Naive thymus-derived CD4-positive, alpha-beta T cell (primary cell): Measurements from ENCODE around the gene TMUB2. TPM values are rescaled to one million over a fixed set of nuclear protein-coding genes. Genes with fewer than 3 reads are reported as not detected.

ENCODE experiments used
- ATAC-seq: fragments of 150-1000 bp; cut with Tn5 transposase; 2 replicates; pipeline ENCODE4 v1.10.0; 2021; ENCODE audit warnings: mild to moderate bottlenecking, moderate library complexity
- CTCF ChIA-PET: fragments of 350-600 bp; sonication (Branson Sonifier 250); formaldehyde crosslinking; loops from one replicate; lab custom pipeline; 2021; ENCODE audit warnings: antibody characterized with exemption; lab: Charles Lee
- POLR2A ChIA-PET: fragments of 350-600 bp; sonication (Branson Sonifier 250); formaldehyde crosslinking; loops from one replicate; lab custom pipeline; 2021; ENCODE audit warnings: antibody characterized with exemption, inconsistent platforms; lab: Charles Lee
- DNase-seq, 9 donors: peaks; one replicate each; pipeline versions ENCODE4 v3.0.0 to v3.0.0-alpha.2; 2020 to 2022; ENCODE audit warnings: mixed read lengths in 1 of 9
- H3K27ac ChIP-seq: one replicate; pipeline ENCODE4 v1.7.0; 2013; ENCODE audit warnings: mild to moderate bottlenecking, low read depth, low read length, moderate library complexity
- H3K27me3 ChIP-seq, 2 donors: one replicate each; pipeline ENCODE4 v1.7.0; 2013; ENCODE audit warnings: low read length in 2 of 2, mild to moderate bottlenecking in 2 of 2, moderate library complexity in 2 of 2; ENCODE audit not compliant: control insufficient read depth in 2 of 2, insufficient read depth in 2 of 2
- H3K36me3 ChIP-seq, 3 experiments: 1 replicate in 2 of 3; 2 replicates in 1 of 3; pipeline ENCODE4 v1.7.0; 2013; ENCODE audit warnings: low read length in 3 of 3, mild to moderate bottlenecking in 3 of 3, moderate library complexity in 1 of 3; ENCODE audit not compliant: insufficient read depth in 3 of 3, control insufficient read depth in 2 of 3
- H3K4me1 ChIP-seq, 2 donors: one replicate each; pipeline ENCODE4 v1.7.0; 2013; ENCODE audit warnings: low read length in 2 of 2, mild to moderate bottlenecking in 2 of 2, moderate library complexity in 1 of 2; ENCODE audit not compliant: control insufficient read depth in 2 of 2, insufficient read depth in 2 of 2
- H3K4me3 ChIP-seq: 2 replicates; pipeline ENCODE4 v1.7.0; 2013; ENCODE audit warnings: mild to moderate bottlenecking, low read length
- H3K9me3 ChIP-seq, 3 experiments: 1 replicate in 2 of 3; 2 replicates in 1 of 3; pipeline ENCODE4 v1.7.0; 2013; ENCODE audit warnings: low read length in 3 of 3; ENCODE audit not compliant: control insufficient read depth in 2 of 3
- H3K27ac Mint-ChIP-seq, 9 donors: one replicate each; pipeline ENCODE4 v1.8.0; 2020 to 2022; ENCODE audit warnings: mixed read lengths in 9 of 9, mild to moderate bottlenecking in 8 of 9, moderate library complexity in 5 of 9, inconsistent platforms in 2 of 9
- H3K27me3 Mint-ChIP-seq, 5 donors: one replicate each; pipeline ENCODE4 v1.8.0; 2021 to 2022; ENCODE audit warnings: mixed read lengths in 5 of 5, mild to moderate bottlenecking in 1 of 5
- H3K36me3 Mint-ChIP-seq, 5 donors: one replicate each; pipeline ENCODE4 v1.8.0; 2020 to 2022; ENCODE audit warnings: mixed read lengths in 5 of 5, mild to moderate bottlenecking in 3 of 5, inconsistent platforms in 1 of 5
- H3K4me1 Mint-ChIP-seq, 7 donors: one replicate each; pipeline ENCODE4 v1.8.0; 2020 to 2022; ENCODE audit warnings: mixed read lengths in 7 of 7, mild to moderate bottlenecking in 3 of 7, inconsistent platforms in 1 of 7
- H3K4me3 Mint-ChIP-seq, 10 donors: one replicate each; pipeline ENCODE4 v1.8.0; 2020 to 2022; ENCODE audit warnings: mild to moderate bottlenecking in 10 of 10, mixed read lengths in 10 of 10, moderate library complexity in 6 of 10, inconsistent platforms in 2 of 10
- H3K9me3 Mint-ChIP-seq, 11 donors: one replicate each; pipeline ENCODE4 v1.8.0; 2020 to 2022; ENCODE audit warnings: mixed read lengths in 11 of 11, mild to moderate bottlenecking in 4 of 11, inconsistent platforms in 1 of 11, moderate library complexity in 1 of 11
- intact Hi-C, 2 donors: fragments of 100-400 bp; cut with micrococcal nuclease; formaldehyde crosslinking; loops; one replicate each; pipeline ENCODE4 v1.15.1; 2023
- polyA plus RNA-seq, 2 donors: library from polyadenylated mRNA; unstranded; fragments of 300-500 nt; fragmentation: Illumina TruSeq; gene quantifications; one replicate each; pipeline ENCODE4 v1.2.3, GENCODE V29; 2021
- total RNA-seq, 6 experiments: library from RNA in 5 of 6; stranded (reverse) in 5 of 6; gene quantifications; 1 replicate in 5 of 6; 2 replicates in 1 of 6; pipeline ENCODE4 v1.2.3 and lab custom pipeline; 2021 to 2026

Gene TMUB2
- total and polyA plus RNA-seq, 7 experiments from 2014 or later, result 21.8 to 56.0 (median 39.3) TPM

- Mint-ChIP-seq H3K4me1 (peaks cover 23 to 30% (median 25%) of the 10 kb centered on the region in 7 donors), H3K27me3 (peaks cover 0 to 2% (median 0%) of the 10 kb centered on the region in 5 donors), H3K27ac (peak overlapping the region; percentile 93 to 99 (median 95)), H3K9me3 (peaks cover 0 to 5% (median 0%) of the 10 kb centered on the region in 11 donors), H3K4me3 (peak overlapping the region; percentile 93 to 99 (median 96)), H3K36me3 (peaks cover 0 to 14% (median 1%) of the 10 kb centered on the region in 5 donors)
- CTCF ChIA-PET, result interaction anchor here (0.6 to 4.4 kb wide), 7 partner anchors 10 to 1149 kb away, joined by 3 to 33 read pairs (median 3); no protein-coding TSS in a partner anchor
- no peaks in the 10 kb centered on the region for H3K27me3 ChIP-seq
- H3K36me3 ChIP-seq, result peaks cover 0 to 11% (median 0%) of the 10 kb centered on the region in 3 experiments
- H3K4me1 ChIP-seq, result peaks cover 15 to 20% of the 10 kb centered on the region in 2 donors
- peak overlapping the region; percentile 90 for H3K27ac ChIP-seq
- intact Hi-C loops, result loop anchor here in 1 of 2 donors (1.0 to 5.0 kb wide), 4 partner anchors 26 to 98 kb away; partner anchors contain the start of genes HDAC5, RUNDC3A and SLC4A1
- peak overlapping the region; percentile 96 for H3K4me3 ChIP-seq
- ATAC-seq, result peak; percentile 31
- POLR2A ChIA-PET, result interaction anchor here (0.6 to 14.1 kb wide), 21 partner anchors 8 to 282 kb away, joined by 3 to 319 read pairs (median 5); partner anchors contain the start of genes ATXN7L3, GRN, HDAC5 and RUNDC3A
- no peaks in the 10 kb centered on the region for H3K9me3 ChIP-seq
- peak; percentile 41 to 74 (median 68) for DNase-seq
These were observed 34.5 kb downstream of the TMUB2 start for GRCh38 chr17:44221084-44221861.

- no peaks in the 10 kb centered on the region for H3K9me3 ChIP-seq
- peaks cover 0 to 9% (median 0%) of the 10 kb centered on the region in 5 donors for H3K36me3 Mint-ChIP-seq
- intact Hi-C loops, result loop anchor here in 1 of 2 donors (1.0 to 5.0 kb wide), 4 partner anchors 25 to 98 kb away; partner anchors contain the start of genes HDAC5, RUNDC3A and SLC4A1
- DNase-seq (peak in 3 of 9 donors; percentile 34 to 48 (median 43)), ATAC-seq (no peak)
- H3K27me3 Mint-ChIP-seq, result peaks cover 0 to 2% (median 0%) of the 10 kb centered on the region in 5 donors
- H3K4me3 Mint-ChIP-seq, result peak overlapping the region; percentile 93 to 99 (median 96)
- peaks cover 0 to 5% (median 0%) of the 10 kb centered on the region in 11 donors for H3K9me3 Mint-ChIP-seq
- no peaks in the 10 kb centered on the region for H3K27me3 ChIP-seq
- H3K27ac ChIP-seq, result peak overlapping the region; percentile 90
- peaks cover 10 to 15% of the 10 kb centered on the region in 2 donors for H3K4me1 ChIP-seq
- POLR2A ChIA-PET, result interaction anchor here (0.9 to 14.1 kb wide), 13 partner anchors 13 to 282 kb away, joined by 3 to 319 read pairs (median 21); partner anchors contain the start of genes ATXN7L3, RUNDC3A, SLC25A39 and TMUB2
- peak overlapping the region; percentile 93 to 99 (median 95) for H3K27ac Mint-ChIP-seq
- CTCF ChIA-PET, result interaction anchor here (0.6 to 4.4 kb wide), 7 partner anchors 11 to 1149 kb away, joined by 3 to 33 read pairs (median 3); no protein-coding TSS in a partner anchor
- peak overlapping the region; percentile 96 for H3K4me3 ChIP-seq
- peaks cover 18 to 25% (median 20%) of the 10 kb centered on the region in 7 donors for H3K4me1 Mint-ChIP-seq
- H3K36me3 ChIP-seq, result peaks cover 0 to 11% (median 0%) of the 10 kb centered on the region in 3 experiments
These were observed 35.0 kb downstream of the TMUB2 start for GRCh38 chr17:44221862-44222111.

DNA sequence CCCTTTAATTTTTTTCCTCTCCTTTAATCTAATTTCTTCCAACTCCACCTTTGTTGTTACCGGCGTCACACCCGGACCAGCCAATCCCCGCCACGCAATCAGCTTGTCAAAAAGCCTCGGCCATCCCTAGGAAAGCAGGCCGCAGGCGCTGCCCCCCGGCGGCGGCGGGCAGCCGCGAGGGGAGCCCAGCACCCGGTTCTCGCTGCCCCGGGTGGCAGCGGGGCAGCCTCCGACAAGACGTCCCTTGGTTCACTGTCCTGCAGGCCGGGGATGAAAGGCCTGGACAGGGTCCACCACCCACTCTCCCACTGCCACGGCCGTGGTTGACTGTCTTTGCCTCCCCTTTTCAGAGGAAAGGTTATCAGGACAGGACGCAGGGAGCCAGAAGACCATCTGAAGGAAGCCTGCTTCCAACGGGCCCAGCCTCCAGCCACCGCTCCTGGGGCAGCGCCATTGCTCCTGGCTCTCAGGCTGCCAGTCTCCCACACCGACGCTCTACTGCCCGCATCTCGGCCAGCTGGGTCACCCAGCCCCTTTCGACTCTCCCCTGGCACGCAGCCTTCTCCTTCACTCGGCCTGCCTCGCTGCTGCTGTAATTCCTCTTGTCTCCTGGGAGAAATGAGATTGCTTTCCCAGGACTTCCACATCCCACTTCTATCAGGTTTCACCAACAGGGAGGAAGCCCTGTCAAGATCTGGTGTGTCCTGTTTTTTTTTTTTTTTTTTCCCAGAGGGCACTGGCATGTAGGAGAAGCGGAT, 35.5 kb downstream of the TMUB2 start:
- Mint-ChIP-seq H3K4me3 (peak overlapping the region; percentile 93 to 99 (median 96)), H3K27me3 (peaks cover 0 to 2% (median 0%) of the 10 kb centered on the region in 5 donors), H3K36me3 (peaks cover 0 to 5% (median 0%) of the 10 kb centered on the region in 5 donors), H3K27ac (peak overlapping the region; percentile 93 to 99 (median 95)), H3K4me1 (peaks cover 13 to 21% (median 16%) of the 10 kb centered on the region in 7 donors), H3K9me3 (peaks cover 0 to 5% (median 0%) of the 10 kb centered on the region in 11 donors)
- Histone ChIP-seq H3K4me1 (peaks cover 5 to 10% of the 10 kb centered on the region in 2 donors), H3K27me3 (no peaks in the 10 kb centered on the region), H3K9me3 (no peaks in the 10 kb centered on the region), H3K27ac (peak overlapping the region; percentile 90), H3K36me3 (peaks cover 0 to 11% (median 0%) of the 10 kb centered on the region in 3 experiments), H3K4me3 (peak overlapping the region; percentile 96)
- intact Hi-C loops, result loop anchor here in 1 of 2 donors (5.0 kb wide), 1 partner anchor 45 kb away; the partner anchor contains the start of gene SLC4A1
- ChIA-PET CTCF (interaction anchor here (0.6 to 4.4 kb wide), 6 partner anchors 11 to 1150 kb away, joined by 3 to 33 read pairs (median 4); no protein-coding TSS in a partner anchor), POLR2A (interaction anchor here (0.6 to 14.1 kb wide), 13 partner anchors 13 to 1958 kb away, joined by 3 to 319 read pairs (median 21); partner anchors contain the start of genes ATXN7L3, RUNDC3A, SLC25A39 and TMUB2)
- ATAC-seq, result no peak
- DNase-seq, result peak in 6 of 9 donors; percentile 26 to 57 (median 40)

GRCh38 chr17:44223541-44224071, 36.8 kb downstream of the TMUB2 start:
- ChIA-PET CTCF (no interaction called here), POLR2A (interaction anchor here (1.3 to 5.7 kb wide), 2 partner anchors 102 to 121 kb away, joined by 3 to 102 read pairs; partner anchors contain the start of genes GRN and SLC25A39)
- Histone ChIP-seq H3K27ac (no peak overlapping the region), H3K27me3 (no peaks in the 10 kb centered on the region), H3K9me3 (no peaks in the 10 kb centered on the region), H3K36me3 (peaks cover 0 to 11% (median 0%) of the 10 kb centered on the region in 3 experiments), H3K4me1 (no peaks in the 10 kb centered on the region), H3K4me3 (no peak overlapping the region)
- no peaks in the 10 kb centered on the region for H3K36me3 Mint-ChIP-seq
- H3K4me3 Mint-ChIP-seq, result peak overlapping the region in 4 of 10 donors; percentile 51 to 99 (median 78)
- intact Hi-C loops, result loop anchor here in 1 of 2 donors (5.0 kb wide), 1 partner anchor 44 kb away; the partner anchor contains the start of gene SLC4A1
- peaks cover 0 to 5% (median 0%) of the 10 kb centered on the region in 11 donors for H3K9me3 Mint-ChIP-seq
- no peak for DNase-seq
- H3K27me3 Mint-ChIP-seq, result peaks cover 0 to 2% (median 0%) of the 10 kb centered on the region in 5 donors
- peaks cover 8 to 16% (median 11%) of the 10 kb centered on the region in 7 donors for H3K4me1 Mint-ChIP-seq
- H3K27ac Mint-ChIP-seq, result peak overlapping the region in 7 of 9 donors; percentile 28 to 94 (median 62)
- no peak for ATAC-seq

GRCh38 chr17:44229090-44229489, 42.3 kb downstream of the TMUB2 start:
- no peak overlapping the region for H3K4me3 ChIP-seq
- CTCF ChIA-PET, result no interaction called here
- Mint-ChIP-seq H3K4me1 (peaks cover 0 to 2% (median 0%) of the 10 kb centered on the region in 7 donors), H3K27me3 (peaks cover 0 to 10% (median 0%) of the 10 kb centered on the region in 5 donors), H3K4me3 (no peak overlapping the region), H3K36me3 (no peaks in the 10 kb centered on the region), H3K9me3 (no peaks in the 10 kb centered on the region), H3K27ac (no peak overlapping the region)
- POLR2A ChIA-PET, result interaction anchor here (1.3 kb wide), 1 partner anchor 8 kb away, joined by 5 read pairs; no protein-coding TSS in a partner anchor
- intact Hi-C loops, result no loop called here
- H3K9me3 ChIP-seq, result no peaks in the 10 kb centered on the region
- no peak for DNase-seq
- no peaks in the 10 kb centered on the region for H3K27me3 ChIP-seq
- H3K4me1 ChIP-seq, result no peaks in the 10 kb centered on the region
- no peaks in the 10 kb centered on the region for H3K36me3 ChIP-seq
- no peak overlapping the region for H3K27ac ChIP-seq
- ATAC-seq, result no peak
